H9 (cell line): ENCODE results near the gene MEIS3. TPM values are rescaled to one million over a fixed set of nuclear protein-coding genes. Genes with fewer than 3 reads are reported as not detected.
A peak's percentile ranks its signal among the peaks of the same experiment; 100 is the strongest.

ENCODE experiments used
- DNase-seq: peaks from one replicate; pipeline ENCODE4 v3.0.0-alpha.2; 2017
- H2AFZ ChIP-seq: one replicate; pipeline ENCODE4 v1.6.1; 2013; ENCODE audit warnings: mild to moderate bottlenecking, low read length, control low read depth, moderate library complexity
- H2AK5ac ChIP-seq: 2 replicates; pipeline ENCODE4 v1.6.1; 2013; ENCODE audit warnings: low read length, control low read depth, mixed read lengths; ENCODE audit not compliant: insufficient read length
- H2BK120ac ChIP-seq: one replicate; pipeline ENCODE4 v1.6.1; 2013; ENCODE audit warnings: low read depth, mild to moderate bottlenecking, low read length, control low read depth, inconsistent platforms; ENCODE audit not compliant: poor library complexity, severe bottlenecking
- H2BK12ac ChIP-seq: 2 replicates; pipeline ENCODE4 v1.6.1; 2013; ENCODE audit warnings: low read length, control low read depth, mixed read lengths, low read depth; ENCODE audit not compliant: insufficient read length
- H2BK15ac ChIP-seq: 2 replicates; pipeline ENCODE4 v1.6.1; 2013; ENCODE audit warnings: low read depth, low read length, control low read depth
- H2BK20ac ChIP-seq: one replicate; pipeline ENCODE4 v1.6.1; 2013; ENCODE audit warnings: low read depth, mild to moderate bottlenecking, low read length, control low read depth, inconsistent platforms; ENCODE audit not compliant: poor library complexity, severe bottlenecking
- H2BK5ac ChIP-seq: 2 replicates; pipeline ENCODE4 v1.6.1; 2013; ENCODE audit warnings: low read length, control low read depth, mixed read lengths; ENCODE audit not compliant: insufficient read length
- H3K14ac ChIP-seq: 2 replicates; pipeline ENCODE4 v1.6.1; 2013; ENCODE audit warnings: low read length, control low read depth; ENCODE audit not compliant: insufficient read depth
- H3K18ac ChIP-seq: 2 replicates; pipeline ENCODE4 v1.6.1; 2013; ENCODE audit warnings: low read depth, mild to moderate bottlenecking, mixed read lengths, low read length, control low read depth; ENCODE audit not compliant: insufficient read length
- H3K23ac ChIP-seq: 2 replicates; pipeline ENCODE4 v1.6.1; 2013; ENCODE audit warnings: low read length, control low read depth, mixed read lengths, low read depth; ENCODE audit not compliant: insufficient read length
- H3K23me2 ChIP-seq: 2 replicates; pipeline ENCODE4 v1.6.1; 2013; ENCODE audit warnings: low read depth, mild to moderate bottlenecking, mixed read lengths, low read length, control low read depth; ENCODE audit not compliant: insufficient read length, poor library complexity, severe bottlenecking
- H3K27ac ChIP-seq: 2 replicates; pipeline ENCODE4 v1.5.1; 2013; ENCODE audit warnings: low read length, control low read depth, mixed read lengths, low read depth; ENCODE audit not compliant: insufficient read length
- H3K27me3 ChIP-seq: 2 replicates; pipeline ENCODE4 v1.6.1; 2013; ENCODE audit warnings: low read length, control low read depth, inconsistent platforms; ENCODE audit not compliant: insufficient read depth
- H3K4ac ChIP-seq: 2 replicates; pipeline ENCODE4 v1.6.1; 2013; ENCODE audit warnings: low read depth, mild to moderate bottlenecking, control low read depth, inconsistent platforms, low read length, moderate library complexity
- H3K4me1 ChIP-seq: 2 replicates; pipeline ENCODE4 v1.6.1; 2013; ENCODE audit warnings: low read length, control low read depth, inconsistent platforms; ENCODE audit not compliant: insufficient read depth
- H3K4me2 ChIP-seq: 2 replicates; pipeline ENCODE4 v1.6.1; 2013; ENCODE audit warnings: low read length, control low read depth, mixed read lengths; ENCODE audit not compliant: insufficient read length, insufficient read depth
- H3K56ac ChIP-seq: 2 replicates; pipeline ENCODE4 v1.6.1; 2013; ENCODE audit warnings: low read depth, mild to moderate bottlenecking, mixed read lengths, low read length, control low read depth; ENCODE audit not compliant: insufficient read length
- H3K79me1 ChIP-seq: 2 replicates; pipeline ENCODE4 v1.6.1; 2013; ENCODE audit warnings: low read depth, mild to moderate bottlenecking, moderate library complexity, low read length, control low read depth, inconsistent platforms; ENCODE audit not compliant: insufficient read depth, poor library complexity, severe bottlenecking
- H3K79me2 ChIP-seq: 2 replicates; pipeline ENCODE4 v1.6.1; 2013; ENCODE audit warnings: low read length, control low read depth, inconsistent platforms; ENCODE audit not compliant: insufficient read depth
- H3K9ac ChIP-seq: 2 replicates; pipeline ENCODE4 v1.6.1; 2013; ENCODE audit warnings: low read length, control low read depth, mixed read lengths; ENCODE audit not compliant: insufficient read length; ENCODE audit errors: extremely low read depth
- H3K9me3 ChIP-seq: one replicate; pipeline ENCODE4 v1.6.1; 2013; ENCODE audit warnings: low read depth, low read length, inconsistent platforms; ENCODE audit not compliant: control insufficient read depth
- H3T11ph ChIP-seq: one replicate; pipeline ENCODE4 v1.6.1; 2013; ENCODE audit warnings: mild to moderate bottlenecking, low read length, control low read depth, inconsistent platforms
- H4K20me1 ChIP-seq: one replicate; pipeline ENCODE4 v1.6.1; 2013; ENCODE audit not compliant: control insufficient read depth, insufficient read length, insufficient read depth
- H4K5ac ChIP-seq: 2 replicates; pipeline ENCODE4 v1.6.1; 2013; ENCODE audit warnings: low read depth, mild to moderate bottlenecking, mixed read lengths, low read length, control low read depth; ENCODE audit not compliant: insufficient read length
- H4K8ac ChIP-seq: replicated peaks from 2 replicates; pipeline ENCODE4 v1.6.1; 2013; ENCODE audit warnings: low read length, control low read depth, mixed read lengths, low read depth; ENCODE audit not compliant: insufficient read length
- H4K91ac ChIP-seq: 2 replicates; pipeline ENCODE4 v1.6.1; 2013; ENCODE audit warnings: low read depth, mild to moderate bottlenecking, moderate library complexity, mixed read lengths, low read length, control low read depth; ENCODE audit not compliant: insufficient read length
- H3K27ac Mint-ChIP-seq, 3 experiments: 2 replicates in 2 of 3; 3 replicates in 1 of 3; pipeline ENCODE4 v1.8.0; 2020 to 2021; ENCODE audit warnings: mixed read lengths in 3 of 3, mild to moderate bottlenecking in 1 of 3, moderate library complexity in 1 of 3
- H3K27me3 Mint-ChIP-seq: 2 replicates; pipeline ENCODE4 v1.8.0; 2021; ENCODE audit warnings: low read depth, mild to moderate bottlenecking, moderate library complexity, mixed read lengths
- H3K36me3 Mint-ChIP-seq, 3 experiments: 2 replicates in 2 of 3; 3 replicates in 1 of 3; pipeline ENCODE4 v1.8.0; 2020 to 2021; ENCODE audit warnings: low read depth in 3 of 3, mixed read lengths in 3 of 3; ENCODE audit not compliant: insufficient read depth in 1 of 3
- H3K4me1 Mint-ChIP-seq, 2 experiments: 2 replicates each; pipeline ENCODE4 v1.8.0; 2020; ENCODE audit warnings: mixed read lengths in 2 of 2
- H3K4me3 Mint-ChIP-seq, 2 experiments: 2 replicates in 1 of 2; 3 replicates in 1 of 2; pipeline ENCODE4 v1.8.0; 2020 to 2021; ENCODE audit warnings: mild to moderate bottlenecking in 2 of 2, mixed read lengths in 2 of 2, moderate library complexity in 1 of 2
- H3K9me3 Mint-ChIP-seq, 2 experiments: 2 replicates in 1 of 2; 3 replicates in 1 of 2; pipeline ENCODE4 v1.8.0; 2020; ENCODE audit warnings: mild to moderate bottlenecking in 2 of 2, mixed read lengths in 2 of 2, moderate library complexity in 1 of 2
- WGBS: extraction: QIAGEN DNeasy Blood & Tissue Kit; methylation state at CpG from one replicate; pipeline ENCODE4 v1.1.7; 2013; ENCODE audit warnings: missing lambda C conversion rate, low lambda C conversion rate, mixed read lengths; ENCODE audit not compliant: insufficient read length; ENCODE audit errors: extremely low coverage; 5-methylcytosine and 5-hydroxymethylcytosine counted together
- total RNA-seq: library from RNA; stranded (reverse); gene quantifications from 2 replicates; pipeline ENCODE4 v1.2.1, GENCODE V29; 2021
- TF ChIP-seq, protein P1 (sequence below): fragments of 200-600 bp; sonication (generic); conservative IDR thresholded peaks from 3 replicates; pipeline ENCODE4 v1.8.0; 2021; ENCODE audit warnings: antibody characterized with exemption, mild to moderate bottlenecking

MEIS3 gene
- total RNA-seq, 1 experiment from 2014 or later, result 44.0 TPM

DNA sequence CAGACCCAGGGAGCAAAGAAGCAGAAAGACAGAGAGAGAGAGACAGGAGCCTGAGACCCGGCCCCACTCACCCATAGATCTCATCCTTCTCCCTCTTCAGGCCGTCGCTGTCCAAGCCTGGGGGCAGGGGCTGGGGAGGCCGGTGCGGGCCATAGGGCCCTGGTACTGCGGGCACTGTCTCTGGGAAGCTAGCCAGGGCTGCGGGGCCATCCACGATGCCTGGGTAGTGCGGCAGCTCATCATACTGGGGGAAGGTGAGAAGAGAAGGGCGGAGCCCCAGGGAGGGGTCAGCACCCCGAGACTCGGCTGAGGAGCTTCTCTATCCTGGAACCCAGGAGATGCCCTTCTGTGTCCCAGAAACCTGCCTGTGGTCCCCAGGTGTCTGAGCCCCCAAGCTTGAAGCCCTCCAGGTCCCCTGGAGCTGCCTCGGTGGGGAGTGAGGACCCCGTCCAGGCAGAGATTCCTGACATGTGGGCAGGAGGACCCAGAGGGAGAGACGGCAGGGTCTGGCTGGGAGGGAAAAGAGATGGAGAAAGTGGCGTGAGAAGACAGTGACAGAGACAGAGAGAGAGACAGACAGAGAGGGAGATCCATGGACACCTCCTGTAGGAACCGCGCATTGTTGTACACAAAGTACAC lies 2.1 kb downstream of the MEIS3 start:
- Histone ChIP-seq H3T11ph (no peak overlapping the region), H3K23ac (no peak overlapping the region), H4K8ac (no peak overlapping the region), H3K14ac (no peak overlapping the region), H2BK15ac (no peak overlapping the region), H2BK12ac (no peak overlapping the region), H3K4ac (no peak overlapping the region), H3K4me2 (peak overlapping the region; percentile 62), H4K20me1 (no peaks in the 10 kb centered on the region), H2AK5ac (no peak overlapping the region), H4K5ac (no peak overlapping the region), H3K23me2 (peaks cover 26% of the 10 kb centered on the region), H3K79me2 (no peaks in the 10 kb centered on the region), H2BK120ac (no peak overlapping the region), H2AFZ (no peak overlapping the region), H3K18ac (no peak overlapping the region), H2BK20ac (no peak overlapping the region), H3K4me1 (peaks cover 5% of the 10 kb centered on the region; the same call in 1 of the 2 replicates), H3K9ac (no peak overlapping the region), H3K27me3 (peaks cover 20% of the 10 kb centered on the region; the same call in 1 of the 2 replicates), H3K27ac (no peak overlapping the region), H2BK5ac (no peak overlapping the region), H3K9me3 (no peaks in the 10 kb centered on the region), H4K91ac (no peak overlapping the region), H3K56ac (no peak overlapping the region), H3K79me1 (no peaks in the 10 kb centered on the region)
- TF ChIP-seq, protein P1, sequence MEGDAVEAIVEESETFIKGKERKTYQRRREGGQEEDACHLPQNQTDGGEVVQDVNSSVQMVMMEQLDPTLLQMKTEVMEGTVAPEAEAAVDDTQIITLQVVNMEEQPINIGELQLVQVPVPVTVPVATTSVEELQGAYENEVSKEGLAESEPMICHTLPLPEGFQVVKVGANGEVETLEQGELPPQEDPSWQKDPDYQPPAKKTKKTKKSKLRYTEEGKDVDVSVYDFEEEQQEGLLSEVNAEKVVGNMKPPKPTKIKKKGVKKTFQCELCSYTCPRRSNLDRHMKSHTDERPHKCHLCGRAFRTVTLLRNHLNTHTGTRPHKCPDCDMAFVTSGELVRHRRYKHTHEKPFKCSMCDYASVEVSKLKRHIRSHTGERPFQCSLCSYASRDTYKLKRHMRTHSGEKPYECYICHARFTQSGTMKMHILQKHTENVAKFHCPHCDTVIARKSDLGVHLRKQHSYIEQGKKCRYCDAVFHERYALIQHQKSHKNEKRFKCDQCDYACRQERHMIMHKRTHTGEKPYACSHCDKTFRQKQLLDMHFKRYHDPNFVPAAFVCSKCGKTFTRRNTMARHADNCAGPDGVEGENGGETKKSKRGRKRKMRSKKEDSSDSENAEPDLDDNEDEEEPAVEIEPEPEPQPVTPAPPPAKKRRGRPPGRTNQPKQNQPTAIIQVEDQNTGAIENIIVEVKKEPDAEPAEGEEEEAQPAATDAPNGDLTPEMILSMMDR, result no peak
- no CpG with 5 or more reads among the region's 18 CpGs for WGBS
- peaks cover 37 to 56% of the 10 kb centered on the region in 2 experiments for H3K4me1 Mint-ChIP-seq
- H3K36me3 Mint-ChIP-seq, result peaks cover 13 to 20% (median 15%) of the 10 kb centered on the region in 3 experiments
- no peak for DNase-seq
- H3K4me3 Mint-ChIP-seq, result peak overlapping the region; percentile 68 to 92
- peaks cover 51% of the 10 kb centered on the region for H3K27me3 Mint-ChIP-seq
- H3K9me3 Mint-ChIP-seq, result no peaks in the 10 kb centered on the region
- H3K27ac Mint-ChIP-seq, result no peak overlapping the region
